Ovary (tissue), 3 donors: ENCODE results near the gene CDH11.

Experiments used
- CTCF ChIP-seq, 3 donors: fragments of 450-650 bp in 2 of 3; fragments of 200-600 bp in 1 of 3; IDR thresholded peaks; one replicate each; pipeline versions ENCODE4 v1.5.1 to v1.8.0; 2016 to 2022; ENCODE audit warnings: antibody characterized with exemption in 3 of 3, mild to moderate bottlenecking in 1 of 3
- EP300 ChIP-seq: sonication (generic); formaldehyde crosslinking; IDR thresholded peaks from one replicate; pipeline ENCODE4 v1.6.1; 2017; ENCODE audit warnings: antibody characterized with exemption
- POLR2A ChIP-seq: fragments of 450-650 bp; IDR thresholded peaks from one replicate; pipeline ENCODE4 v1.6.1; 2017; ENCODE audit warnings: antibody characterized with exemption, mild to moderate bottlenecking, moderate library complexity
- donor health status: DM: no; HTN: no; CAD: no.

GRCh38 chr16:65069065-65069464 is 52.8 kb downstream of the CDH11 start:
- TF ChIP-seq EP300 (no peak), CTCF (IDR thresholded peaks at IDR 0.05) (no peak), POLR2A (no peak)
